Right ventricle myocardium superior (tissue), 1 donor: ENCODE measurements around the gene FHOD3. TPM values are rescaled to one million over a fixed set of nuclear protein-coding genes. Genes with fewer than 3 reads are reported as not detected.

ENCODE experiments used
- ATAC-seq: fragments of 200-7000 bp; cut with Tn5 transposase; one replicate; pipeline ENCODE4 v1.9.1; 2020; ENCODE audit warnings: mild to moderate bottlenecking; ENCODE audit not compliant: poor library complexity
- DNase-seq: peaks from one replicate; pipeline ENCODE4 v3.0.0-alpha.2; 2020
- intact Hi-C: fragments of 100-400 bp; cut with DNase I; formaldehyde crosslinking; loops from one replicate; pipeline ENCODE4 v1.11.2; 2022
- total RNA-seq: library from RNA; stranded (reverse); fragmentation: NEBNext Ultra II Directional; extraction: Animal tissue kit (Norgen Biotek cat#: 25700); gene quantifications from one replicate; pipeline ENCODE4 v1.2.1, GENCODE V29; 2021
- donor health status: DM: no; HTN: yes; CAD: no; lungs with severe emphysema.

FHOD3 gene
- total RNA-seq, 1 donor from 2014 or later: 317 TPM

DNA sequence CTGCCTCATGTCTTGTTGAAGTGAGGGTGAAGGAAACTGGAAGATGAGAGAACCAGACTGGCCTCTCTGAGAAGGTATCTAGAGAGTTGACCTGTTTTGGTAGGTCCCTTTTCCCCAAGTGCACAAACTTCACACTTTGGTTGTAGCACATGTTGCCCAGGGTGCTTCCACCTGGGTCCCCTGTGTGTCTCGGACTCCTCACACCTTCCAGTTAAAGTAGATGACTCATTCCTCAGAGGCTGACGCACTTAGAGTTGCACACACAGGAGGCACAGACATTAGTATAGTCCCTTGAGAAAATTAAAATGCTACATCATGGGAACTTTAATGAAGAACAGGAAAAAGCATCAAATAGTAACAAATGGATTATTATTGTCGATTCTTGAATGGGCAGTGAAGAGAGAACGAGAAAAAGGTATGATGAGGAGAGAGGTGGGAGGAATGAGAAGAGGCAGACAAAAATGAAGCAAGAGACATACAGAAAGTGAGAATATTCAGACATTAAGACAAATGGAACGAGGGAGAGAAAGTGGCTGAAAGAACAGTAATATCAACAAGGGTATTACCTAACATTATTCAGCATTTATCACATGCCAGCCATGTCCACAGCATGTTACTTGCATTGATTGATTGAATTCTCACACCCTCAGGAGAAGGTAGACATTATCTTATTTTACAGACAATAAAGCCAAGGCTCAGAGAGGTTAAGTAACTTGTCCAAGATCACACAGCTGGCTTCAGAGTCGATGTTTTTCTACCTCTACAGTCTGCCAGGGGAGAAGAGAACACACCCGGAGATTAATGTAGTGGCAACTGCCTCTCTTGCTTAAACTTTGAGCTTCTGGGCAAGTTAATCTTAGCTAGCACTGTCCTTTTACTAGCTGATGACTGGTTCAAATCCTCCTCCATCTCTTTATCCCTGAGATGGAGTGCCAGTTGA, 68.6 kb downstream of the FHOD3 start:
- no peak for DNase-seq
- no peak for ATAC-seq
- intact Hi-C loops: no loop called here

DNA sequence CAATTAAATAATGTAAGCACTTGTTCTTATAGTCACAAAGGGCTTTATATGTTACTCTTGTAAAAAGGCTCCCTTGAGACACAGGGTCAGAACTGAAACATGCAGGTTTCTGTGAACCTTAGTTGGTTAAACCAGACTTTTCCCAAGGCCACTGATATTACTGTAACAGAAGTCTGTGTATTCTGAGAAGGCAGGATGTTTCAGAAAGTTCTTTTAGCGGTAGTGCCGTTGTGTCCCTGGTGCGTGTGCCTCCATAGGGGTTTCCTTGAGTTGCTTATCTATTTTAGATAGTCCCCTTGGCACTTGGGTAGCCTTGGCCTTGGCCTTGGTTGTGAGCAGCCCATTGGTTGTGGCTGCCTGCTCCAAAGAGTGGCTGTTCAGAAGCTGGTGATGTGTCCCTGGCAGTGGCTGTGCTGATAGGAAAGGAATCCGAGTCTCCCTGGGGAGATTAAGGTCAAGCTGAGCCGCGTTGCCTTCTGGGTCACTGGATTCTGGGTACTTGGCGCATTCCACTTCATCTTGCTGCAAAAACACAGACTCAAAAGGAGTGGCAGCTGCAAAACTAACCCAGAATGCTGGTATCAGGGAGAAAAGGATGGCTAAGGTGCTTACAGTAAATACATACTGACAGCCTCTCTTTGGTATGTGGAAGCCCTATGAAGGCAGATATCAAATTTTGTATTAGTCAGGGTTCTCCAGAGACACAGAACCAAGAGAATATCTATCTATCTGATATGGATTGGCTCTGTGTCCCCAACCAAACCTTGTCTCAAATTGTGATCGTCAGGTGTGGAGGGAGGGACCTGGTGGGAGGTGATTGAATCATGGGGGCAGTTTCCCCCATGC, 69.7 kb downstream of the FHOD3 start:
- DNase-seq: peak; percentile 78
- intact Hi-C loops: no loop called here
- peak; percentile 97 for ATAC-seq

DNA sequence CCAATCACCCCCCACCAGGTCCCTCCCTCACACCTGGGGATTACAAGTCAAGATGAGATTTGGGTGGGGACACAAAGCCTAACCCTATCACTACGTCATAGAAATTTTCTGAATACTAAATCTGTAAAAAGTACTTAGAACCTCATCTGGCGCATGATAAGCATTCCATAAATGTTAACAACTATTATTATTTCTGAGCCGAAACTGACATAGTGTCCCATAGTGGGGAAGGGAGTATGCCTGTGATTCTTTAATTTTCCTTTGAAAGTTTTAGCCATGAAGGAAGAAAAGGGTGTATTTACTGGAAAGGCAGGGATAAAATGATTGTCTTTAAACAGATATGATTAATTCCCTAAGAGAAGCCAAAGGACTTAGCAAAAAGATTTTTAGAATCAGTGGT, 71.4 kb downstream of the FHOD3 start:
- DNase-seq: no peak
- intact Hi-C loops: no loop called here
- ATAC-seq: no peak

DNA sequence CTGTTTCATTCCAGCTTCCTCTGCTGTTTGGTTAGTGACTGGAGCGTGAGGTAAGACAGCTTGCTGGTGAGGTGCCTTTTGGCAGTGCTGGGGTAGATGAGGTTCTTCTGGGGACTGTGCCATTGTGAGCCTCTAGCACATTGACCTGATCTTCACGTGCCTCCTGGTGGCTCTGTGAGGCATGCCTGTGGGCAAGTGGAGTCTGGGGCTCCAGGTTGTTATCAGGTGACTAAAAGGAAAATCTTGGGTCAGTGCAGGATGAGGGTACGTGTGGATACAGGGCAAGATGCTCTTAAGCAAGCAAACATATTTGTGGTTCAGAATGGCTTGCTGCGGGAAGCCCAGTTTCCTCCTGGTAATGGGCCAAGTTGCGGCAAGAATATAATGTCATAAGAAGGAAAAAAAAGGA, 75.4 kb downstream of the FHOD3 start:
- DNase-seq (no peak), ATAC-seq (peak; percentile 41)
- intact Hi-C loops: no loop called here

DNA sequence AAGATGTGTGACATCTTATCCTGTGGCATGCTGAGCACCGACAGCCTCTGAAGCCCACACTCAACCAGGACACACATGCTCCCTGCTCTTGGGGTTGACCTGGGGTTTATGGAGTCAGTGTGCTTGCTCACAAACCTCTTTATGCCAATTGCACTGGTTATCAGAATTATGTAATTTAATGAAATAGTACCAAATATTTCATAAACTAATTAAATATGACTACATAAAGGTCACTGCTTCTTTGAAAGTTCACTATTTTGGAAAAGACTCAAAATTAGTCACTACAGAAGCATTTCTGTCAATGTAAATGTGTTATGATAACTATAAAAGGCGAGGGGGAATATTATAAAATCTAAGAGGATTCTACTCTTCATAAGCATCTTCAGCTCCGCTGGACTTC, 76.7 kb downstream of the FHOD3 start:
- no peak for DNase-seq
- ATAC-seq: no peak
- intact Hi-C loops: no loop called here

DNA sequence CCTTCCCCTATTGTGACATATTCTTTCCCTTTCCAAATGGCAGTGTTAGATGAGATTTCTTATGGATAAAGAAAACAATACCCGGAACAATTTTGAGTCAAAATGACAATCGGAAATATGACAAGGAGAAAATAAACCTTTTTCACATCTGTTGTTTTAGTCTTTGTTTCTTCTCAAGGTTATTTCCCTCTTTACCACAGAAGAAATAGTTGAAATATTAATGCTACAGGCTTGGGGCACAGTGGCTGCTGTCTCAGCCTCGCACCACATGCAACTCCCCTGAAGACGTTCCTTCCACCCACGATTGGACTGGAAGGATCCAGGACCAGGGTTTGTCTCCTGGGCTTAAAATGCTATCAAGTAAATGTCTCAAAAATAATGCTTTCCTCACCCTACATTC, 77.6 kb downstream of the FHOD3 start:
- intact Hi-C loops: no loop called here
- ATAC-seq (no peak), DNase-seq (no peak)

DNA sequence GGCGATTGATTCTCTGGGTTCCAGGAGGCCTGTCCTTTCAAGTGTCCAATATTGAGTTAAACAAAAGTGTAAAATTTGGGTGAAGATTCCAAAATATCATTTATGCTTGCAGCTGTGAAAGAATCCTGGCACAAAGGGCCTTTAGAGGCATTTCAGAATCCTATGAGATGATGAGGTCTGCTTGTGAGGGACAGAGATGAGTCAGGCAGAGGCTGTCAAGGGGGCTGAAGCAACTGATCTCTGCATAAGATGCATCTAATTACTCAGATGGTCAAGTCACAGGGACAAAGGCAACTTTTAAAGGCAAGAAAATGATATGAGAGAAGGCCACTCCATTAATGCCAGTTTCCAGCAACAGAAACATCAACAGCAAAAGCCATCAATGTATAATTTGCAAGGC, 78.8 kb downstream of the FHOD3 start:
- ATAC-seq (no peak), DNase-seq (no peak)
- intact Hi-C loops: no loop called here

DNA sequence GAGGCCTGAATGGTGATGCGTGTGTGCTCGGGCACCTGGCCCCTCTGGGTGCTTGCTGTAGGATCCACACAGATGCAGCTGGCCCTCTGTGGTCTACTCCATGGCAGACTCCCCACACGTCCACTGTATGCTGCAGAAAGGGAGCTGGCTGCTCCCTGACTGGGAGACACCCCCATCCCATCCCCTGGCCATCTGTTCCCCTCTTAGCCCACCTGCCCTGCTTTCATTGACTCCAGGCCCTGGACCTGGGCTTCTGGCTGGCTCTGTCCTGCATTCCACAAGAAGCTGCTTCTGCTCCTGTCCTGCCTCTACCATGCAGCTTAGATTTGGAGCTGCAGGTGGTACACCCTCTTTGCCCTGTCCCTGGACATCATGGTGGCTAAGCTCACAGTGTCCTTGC, 80.1 kb downstream of the FHOD3 start:
- ATAC-seq (no peak), DNase-seq (no peak)
- intact Hi-C loops: no loop called here

DNA sequence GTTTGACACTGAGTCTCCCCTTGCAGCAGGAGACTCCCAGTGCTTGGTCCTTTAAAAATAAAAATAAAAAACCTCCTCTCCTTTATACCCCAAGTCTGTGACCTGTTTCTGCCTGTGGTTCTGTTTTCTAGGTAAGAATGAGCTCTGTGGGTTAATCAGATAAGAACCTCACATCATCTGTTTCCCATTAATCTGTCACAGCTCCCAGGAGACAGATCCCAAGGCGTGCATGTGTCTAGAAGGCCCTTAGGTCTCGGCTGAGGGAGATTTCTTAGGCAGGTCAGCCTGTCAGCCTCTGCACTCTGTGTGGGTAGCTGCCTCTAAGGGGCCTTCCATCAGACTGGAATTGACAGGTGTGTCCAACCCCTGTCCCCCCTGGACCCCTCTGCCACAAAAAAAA, 80.7 kb downstream of the FHOD3 start:
- intact Hi-C loops: no loop called here
- DNase-seq (no peak), ATAC-seq (no peak)

DNA sequence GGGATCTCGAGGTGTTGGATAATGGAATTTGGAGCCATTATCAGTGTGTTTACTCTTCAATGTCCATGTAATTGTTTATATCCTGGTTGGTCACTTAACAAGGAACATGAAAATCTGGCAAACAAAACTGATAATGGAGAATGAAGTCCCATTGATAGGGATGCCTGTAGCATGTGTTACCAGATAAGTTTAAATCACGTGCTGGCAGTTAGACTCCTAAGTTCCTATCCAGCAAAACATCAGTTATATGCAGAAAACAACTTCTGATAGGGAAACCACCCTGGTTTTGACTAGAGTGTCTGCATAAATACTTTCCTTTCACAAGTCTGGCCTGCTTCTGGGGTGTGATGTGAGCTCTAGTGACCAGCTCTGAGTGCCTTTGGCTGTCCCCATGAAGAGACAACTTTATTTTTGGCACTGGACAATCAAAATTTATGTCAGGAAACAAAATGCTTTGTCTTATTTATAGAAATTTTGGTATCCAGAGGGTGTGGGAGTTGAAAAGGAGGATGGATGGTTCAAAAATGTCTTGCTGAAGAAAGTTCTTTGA, 82.0 kb downstream of the FHOD3 start:
- DNase-seq: no peak
- intact Hi-C loops: no loop called here
- ATAC-seq: peak; percentile 73

DNA sequence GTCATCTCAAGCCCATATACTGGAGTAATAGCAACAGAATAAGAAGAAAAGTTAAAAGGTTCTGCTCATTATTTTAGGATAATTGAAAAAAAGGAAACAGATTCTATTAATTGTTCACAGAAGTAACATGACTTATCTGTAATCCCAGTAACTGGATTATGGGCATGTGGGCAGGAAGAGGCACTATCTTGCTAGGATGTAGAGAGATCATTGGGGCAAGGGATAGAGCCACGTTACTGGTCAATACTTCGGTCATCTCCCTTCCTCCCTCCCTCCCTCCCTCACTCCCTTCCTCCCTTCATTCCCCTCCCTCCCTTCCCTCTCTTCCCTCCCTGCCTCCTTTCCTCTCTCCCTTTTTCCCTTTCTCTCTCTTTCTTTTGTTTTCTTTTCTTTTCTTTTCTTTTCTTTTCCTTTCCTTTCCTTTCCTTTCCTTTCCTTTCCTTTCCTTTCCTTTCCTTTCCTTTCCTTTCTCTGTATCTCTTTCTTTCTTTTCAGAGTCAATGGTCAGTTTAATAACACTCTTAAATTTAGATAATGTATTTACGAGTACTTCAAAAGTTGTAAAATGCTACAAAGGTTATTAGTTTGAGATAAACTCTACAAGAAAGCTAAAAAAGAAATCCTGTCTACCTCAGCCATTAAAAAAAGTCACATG, 82.8 kb downstream of the FHOD3 start:
- intact Hi-C loops: no loop called here
- no peak for DNase-seq
- ATAC-seq: no peak

DNA sequence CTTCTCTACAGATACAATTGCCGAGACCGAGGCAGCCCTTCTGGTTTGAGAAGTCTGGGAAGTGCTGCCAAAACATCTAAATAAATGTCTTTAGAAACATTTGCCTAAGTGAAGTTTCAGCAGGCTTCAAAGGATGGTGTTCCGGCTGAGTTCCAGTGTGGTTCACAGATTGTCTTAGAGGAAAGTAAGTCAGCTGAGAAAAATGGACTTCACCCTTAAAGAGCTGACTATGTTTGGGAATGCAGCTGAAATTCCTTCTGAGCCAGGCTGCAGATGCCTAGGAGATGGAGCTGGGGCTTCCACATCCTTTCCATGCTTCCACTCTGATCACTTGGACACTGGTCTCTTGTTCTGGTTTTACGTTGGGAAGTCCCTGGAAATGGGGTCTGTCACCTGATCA, 83.6 kb downstream of the FHOD3 start:
- ATAC-seq (no peak), DNase-seq (no peak)
- intact Hi-C loops: no loop called here

DNA sequence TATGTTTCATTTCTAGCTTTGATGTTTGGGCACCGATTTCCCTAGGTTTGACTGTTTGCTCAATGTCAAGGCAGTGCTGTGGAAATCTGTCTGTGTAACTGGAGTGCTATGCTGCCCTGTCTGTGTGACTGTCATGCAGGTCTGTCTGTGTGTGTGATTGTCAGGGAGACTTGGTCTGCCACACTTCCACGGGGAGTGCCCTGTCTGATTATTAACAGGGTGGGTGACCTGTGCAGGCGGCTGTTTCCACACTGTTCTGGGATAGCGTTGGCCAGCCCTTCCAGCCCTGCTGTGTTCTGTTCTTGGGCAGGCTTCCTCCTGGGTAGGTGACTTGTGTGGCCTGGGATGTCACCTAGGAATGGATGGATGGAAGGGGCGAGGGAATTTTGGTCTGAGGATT, 85.3 kb downstream of the FHOD3 start:
- intact Hi-C loops: no loop called here
- DNase-seq: no peak
- ATAC-seq: peak; percentile 49

DNA sequence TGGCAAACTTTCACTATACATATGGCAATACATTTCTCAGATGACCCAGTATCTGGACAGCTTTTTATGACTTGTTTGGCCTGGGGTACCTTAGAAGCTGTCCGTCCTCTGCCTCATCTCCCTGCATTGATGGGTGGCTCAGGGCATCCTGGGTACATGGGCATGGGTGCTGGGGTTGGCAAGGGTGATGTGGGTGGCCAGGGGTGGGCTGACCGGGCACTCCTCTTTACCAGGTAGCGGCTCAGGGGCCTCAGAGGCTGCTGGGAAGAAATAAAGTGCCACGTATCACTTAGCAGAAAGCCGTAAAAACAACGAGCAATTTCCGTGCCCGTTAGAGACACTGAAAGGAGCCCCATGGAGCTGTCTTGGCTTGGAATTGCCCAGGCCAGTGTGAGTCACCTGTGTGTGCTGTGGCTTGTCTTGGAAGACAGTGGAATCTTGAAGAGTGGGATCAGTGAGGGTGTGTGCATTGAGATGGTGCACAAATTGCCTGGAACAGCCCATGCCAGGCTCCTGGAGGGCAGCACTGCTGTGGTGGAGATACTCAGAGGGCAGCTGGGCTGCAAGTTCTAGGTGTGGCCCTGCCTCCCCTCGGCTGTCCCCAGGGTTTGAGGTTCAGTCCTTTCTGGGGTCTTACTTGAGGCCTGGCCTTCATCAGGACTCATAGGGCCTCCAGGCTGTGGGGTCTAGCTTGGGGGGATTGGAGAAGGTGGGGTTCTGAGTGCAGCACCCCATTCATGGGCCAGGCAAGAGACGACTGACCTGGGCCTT, 88.8 kb downstream of the FHOD3 start:
- DNase-seq (no peak), ATAC-seq (no peak)
- intact Hi-C loops: no loop called here

DNA sequence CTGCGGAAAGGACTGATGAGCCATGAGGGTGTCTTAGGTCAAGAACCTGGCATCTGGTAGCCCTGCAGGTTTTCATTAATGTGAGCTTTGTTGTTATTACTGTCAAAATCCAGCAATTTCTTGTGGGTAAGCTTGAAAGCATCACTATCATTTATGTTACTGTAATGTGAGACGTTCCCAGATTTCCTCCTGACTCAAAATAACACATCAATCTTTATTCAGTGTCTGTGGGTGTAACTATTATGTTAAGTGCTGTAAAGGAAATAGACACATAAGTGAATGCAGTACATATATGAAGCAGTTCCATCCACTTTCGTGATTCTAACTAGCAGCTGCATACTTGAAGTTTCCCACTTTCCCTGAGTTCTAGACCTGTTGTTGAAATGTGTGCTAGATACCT, 89.8 kb downstream of the FHOD3 start:
- intact Hi-C loops: no loop called here
- DNase-seq (no peak), ATAC-seq (no peak)

DNA sequence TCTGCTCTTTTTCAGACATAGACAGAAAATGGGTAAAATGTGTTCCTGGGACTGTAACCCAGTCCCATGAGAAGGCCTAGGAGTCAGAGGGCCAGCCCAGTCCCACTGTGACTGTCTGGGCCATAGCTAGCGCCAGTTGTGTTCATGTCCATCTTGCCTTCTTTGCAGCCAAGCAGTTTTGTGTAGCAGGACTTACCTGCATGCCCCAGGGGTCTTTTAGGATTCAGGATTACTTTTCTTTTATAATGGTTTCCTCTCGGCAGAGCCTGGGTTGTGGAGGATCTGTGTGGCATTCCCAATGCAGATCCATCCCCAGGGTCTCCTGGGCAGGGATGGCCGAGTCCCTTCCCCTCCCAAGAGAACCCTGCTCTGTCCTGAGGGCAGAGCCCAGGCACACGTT, 90.8 kb downstream of the FHOD3 start:
- intact Hi-C loops: no loop called here
- DNase-seq (no peak), ATAC-seq (no peak)

DNA sequence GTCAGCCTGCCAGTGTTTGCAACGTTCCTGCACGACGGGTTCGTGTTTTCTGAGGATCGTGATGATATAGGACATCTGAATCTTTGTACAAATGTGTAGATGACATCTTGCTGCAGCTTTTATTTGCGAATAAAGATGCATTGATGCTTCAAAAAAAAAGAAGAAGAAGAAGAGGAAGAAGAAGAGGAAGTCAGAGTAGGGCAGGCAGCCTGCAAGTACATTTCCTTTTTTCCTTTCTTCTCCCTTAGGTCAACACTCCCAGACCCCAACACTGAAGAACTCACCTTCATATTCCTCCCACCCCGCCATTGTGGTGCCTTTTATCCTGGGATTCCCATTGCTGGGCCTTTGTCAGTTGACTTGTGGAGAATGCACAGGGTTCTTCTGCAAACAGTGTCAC, 91.5 kb downstream of the FHOD3 start:
- ATAC-seq (no peak), DNase-seq (no peak)
- intact Hi-C loops: no loop called here

DNA sequence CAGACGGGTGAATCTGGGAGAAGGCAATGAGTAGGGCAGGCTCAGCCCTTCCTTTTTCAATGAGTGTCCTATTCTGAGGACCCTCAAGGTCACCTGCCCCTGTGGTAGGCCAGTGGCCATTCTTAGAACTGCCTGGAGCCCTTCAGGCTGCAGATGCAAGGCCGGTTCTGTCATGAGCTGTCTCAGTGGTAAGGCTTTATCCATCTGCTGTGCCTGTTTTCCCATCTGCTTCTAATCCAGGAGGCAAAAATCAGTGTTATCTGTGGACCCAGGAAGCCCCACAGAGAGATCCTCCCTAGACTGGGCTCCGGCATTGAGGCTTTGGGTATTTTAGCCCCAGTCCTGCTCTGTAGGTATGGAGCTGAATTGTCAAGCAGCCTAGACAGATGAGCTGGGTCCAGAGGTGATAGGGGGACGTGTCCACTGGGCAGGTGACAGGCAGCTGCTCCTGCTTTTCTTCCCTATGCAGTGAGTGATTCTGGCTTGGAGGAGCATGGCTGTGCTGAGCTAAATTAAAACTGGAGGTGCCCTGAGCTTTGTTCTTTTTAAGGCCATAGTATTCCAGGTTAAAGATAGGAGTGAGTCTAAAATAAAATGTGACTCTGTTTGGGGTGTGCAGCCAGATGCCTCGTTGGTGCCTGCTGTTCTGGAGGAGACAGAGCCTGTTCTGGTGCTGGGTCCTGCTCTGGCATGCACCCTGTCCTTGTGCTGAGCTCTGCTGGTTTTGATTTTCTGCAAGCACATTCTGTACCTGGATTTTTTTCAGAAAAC, 92.5 kb downstream of the FHOD3 start:
- peak; percentile 84 for ATAC-seq
- DNase-seq: peak; percentile 52
- intact Hi-C loops: no loop called here
